GM21367 (cell line): ENCODE data around the gene MIDN.

Source experiments
- ATAC-seq: cut with Tn5 transposase; IDR thresholded peaks from one replicate; pipeline ENCODE4 v1.9.1; 2021; ENCODE audit not compliant: unreplicated experiment

The MIDN gene

DNA sequence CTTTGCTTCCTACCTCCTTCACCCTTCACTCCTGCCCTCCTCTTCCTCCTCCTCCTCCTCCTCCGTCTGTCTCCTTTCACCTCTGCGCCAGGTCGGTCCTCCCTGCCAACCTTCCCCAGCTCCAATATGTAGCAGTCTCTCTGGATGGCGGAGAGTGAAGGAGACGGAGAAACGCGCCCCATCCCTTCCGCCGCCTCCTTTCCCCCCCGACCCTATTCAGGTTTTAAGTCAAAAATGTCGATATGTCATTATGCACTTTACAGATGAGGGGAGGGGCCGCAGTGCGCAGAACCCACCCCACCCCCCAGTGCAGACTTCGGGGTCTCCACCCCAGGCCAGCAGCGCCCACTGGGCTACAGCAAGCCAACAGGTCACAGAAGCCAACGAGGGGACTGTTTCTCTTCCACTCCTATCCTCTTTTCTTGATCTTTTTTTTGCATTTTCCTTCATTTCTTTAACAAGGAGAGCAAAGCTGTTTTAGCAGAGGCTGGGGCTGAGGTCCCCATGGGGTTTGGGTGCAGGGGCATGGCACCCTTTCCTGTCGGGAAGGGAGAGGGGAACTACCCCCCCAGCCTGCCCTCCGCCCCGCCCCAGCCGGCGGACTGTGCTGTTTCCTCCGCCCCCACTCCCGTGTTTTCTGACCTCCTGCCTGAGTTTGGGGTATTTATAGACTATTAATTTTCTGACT is 9.2 kb downstream of the MIDN start:
- ATAC-seq, result no peak

DNA sequence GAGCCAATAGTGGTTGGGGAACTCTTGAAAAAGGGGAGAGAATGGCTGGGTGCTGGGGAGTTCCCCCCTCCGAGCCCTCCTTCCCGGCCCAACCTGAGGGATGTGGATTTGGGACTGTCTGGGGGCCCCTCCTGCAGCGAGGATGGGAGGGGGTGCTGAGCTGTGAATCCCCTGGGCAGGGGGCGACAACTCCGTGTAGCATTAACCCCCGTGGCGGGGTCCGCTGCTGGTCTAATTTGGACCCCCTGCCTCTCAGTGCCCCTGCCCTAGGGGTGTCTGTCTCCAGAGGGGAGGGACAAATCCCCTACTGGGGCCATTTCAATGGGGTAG is 9.7 kb downstream of the MIDN start:
- no peak for ATAC-seq

GRCh38 chr19:1258707-1259205 is 10.4 kb downstream of the MIDN start:
- no peak for ATAC-seq

GRCh38 chr19:1259206-1259875 is 11.0 kb downstream of the MIDN start:
- ATAC-seq, result no peak

DNA sequence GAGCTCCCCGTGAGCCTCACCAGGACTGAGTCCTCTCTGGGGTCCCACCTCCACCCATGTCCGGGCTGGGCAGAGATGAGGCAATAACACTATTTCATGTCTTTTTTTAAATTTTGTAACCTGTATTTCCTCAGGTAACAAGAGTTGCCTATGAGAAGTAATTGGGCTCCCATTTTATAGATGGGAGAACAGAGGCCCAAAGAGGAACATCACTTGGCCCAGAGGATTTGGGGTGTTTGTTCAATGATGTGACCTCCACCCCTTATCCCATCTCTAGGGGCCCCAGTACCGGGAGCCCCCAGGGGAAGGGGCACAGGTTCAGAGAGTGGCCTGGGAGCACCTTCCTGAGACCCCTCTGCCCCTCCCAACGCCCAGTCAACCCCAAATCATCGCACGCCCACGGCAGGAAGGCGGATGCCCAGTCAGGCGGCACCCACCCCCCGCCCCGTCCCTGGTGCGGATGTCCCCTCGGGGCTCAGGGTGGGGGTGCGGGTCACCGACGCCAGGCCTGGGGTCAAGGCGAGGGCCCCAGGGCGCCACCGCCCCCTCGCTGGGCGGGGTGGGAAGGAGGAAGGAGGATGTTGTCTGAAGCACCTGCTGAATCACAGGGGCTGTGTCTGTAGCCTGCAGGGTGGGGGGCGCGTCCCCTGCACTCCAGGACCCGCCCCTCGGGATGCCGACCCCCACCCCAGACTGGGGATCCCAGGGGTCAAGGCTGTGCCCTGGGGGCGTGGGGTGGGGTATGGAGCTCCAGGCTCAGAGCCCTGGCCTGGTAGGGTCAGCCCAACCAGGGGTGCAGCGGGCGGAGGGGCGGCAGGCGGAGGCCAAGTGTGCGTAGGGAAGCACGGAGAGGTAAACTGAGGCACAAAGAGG is 11.7 kb downstream of the MIDN start:
- ATAC-seq, result no peak

- ATAC-seq, result peak; percentile 39
Observed at GRCh38 chr19:1260749-1261537, 12.6 kb downstream of the MIDN start.

GRCh38 chr19:1261538-1261797 is 13.1 kb downstream of the MIDN start:
- ATAC-seq, result no peak

DNA sequence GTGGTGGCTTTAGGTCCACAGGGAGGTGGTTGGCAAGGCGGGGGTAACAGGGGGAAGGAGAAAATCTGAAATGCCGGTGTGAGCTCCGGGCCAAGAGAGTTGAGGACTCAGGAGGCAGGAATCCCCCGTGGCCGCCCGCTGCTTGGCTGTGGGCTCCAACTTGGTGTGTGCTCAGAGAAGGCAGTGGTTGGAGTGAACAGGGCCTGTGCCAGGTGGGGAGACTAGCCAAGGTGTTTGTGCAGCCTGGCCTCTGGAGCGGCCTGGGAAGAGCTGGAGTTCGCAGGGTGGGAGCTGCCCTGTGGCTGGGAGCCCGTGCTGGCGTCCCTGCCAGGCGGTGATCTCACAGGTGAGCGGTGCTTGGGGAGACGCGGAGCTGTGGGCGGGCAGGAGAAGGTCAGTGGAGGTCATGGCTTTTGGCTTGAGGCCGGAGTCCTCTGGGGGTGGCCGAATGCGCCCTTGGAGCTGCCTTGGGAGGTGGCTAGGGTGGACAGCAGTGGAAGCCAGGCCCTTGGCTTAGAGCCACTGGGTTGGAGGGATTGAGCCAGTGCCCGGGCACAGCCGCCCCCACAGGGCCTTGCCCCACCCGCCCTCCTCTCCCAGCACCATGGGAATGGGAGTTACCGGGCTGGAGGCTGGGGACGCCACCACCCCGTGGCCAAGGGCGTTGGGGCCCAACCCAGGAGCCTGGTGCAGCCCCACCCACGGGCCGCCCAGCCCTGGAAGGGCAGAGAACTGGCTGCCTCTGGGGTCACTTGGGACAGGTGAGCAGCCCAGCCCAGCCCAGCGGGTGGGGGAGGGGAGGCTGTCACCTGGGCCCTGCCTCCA is 13.6 kb downstream of the MIDN start:
- ATAC-seq, result no peak

DNA sequence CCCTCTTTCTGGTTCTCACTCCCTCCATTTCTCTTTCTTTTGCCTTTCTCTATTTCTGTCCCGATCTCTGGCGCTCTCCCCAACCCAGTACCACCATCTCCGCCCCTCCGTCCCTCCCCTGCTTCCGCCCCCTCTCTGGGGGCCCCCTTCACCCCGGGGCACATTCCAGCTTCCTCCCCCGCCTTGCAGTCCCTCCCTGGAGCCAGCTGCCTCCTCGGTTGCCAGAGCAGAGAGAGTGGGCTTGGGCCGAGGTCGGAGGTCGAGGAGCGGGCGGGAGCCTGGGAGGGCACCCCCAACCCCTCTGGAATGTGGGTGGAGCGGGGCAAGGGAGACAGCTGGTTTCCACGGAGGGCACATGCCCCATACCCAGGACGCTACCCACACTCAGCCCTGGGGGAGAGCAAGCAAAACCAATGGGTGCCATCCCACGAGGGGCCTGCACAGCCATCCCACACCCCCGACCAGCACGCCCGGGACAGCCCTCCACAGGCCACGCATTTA is 14.3 kb downstream of the MIDN start:
- no peak for ATAC-seq

GRCh38 chr19:1263188-1263587 is 14.8 kb downstream of the MIDN start:
- ATAC-seq, result no peak

DNA sequence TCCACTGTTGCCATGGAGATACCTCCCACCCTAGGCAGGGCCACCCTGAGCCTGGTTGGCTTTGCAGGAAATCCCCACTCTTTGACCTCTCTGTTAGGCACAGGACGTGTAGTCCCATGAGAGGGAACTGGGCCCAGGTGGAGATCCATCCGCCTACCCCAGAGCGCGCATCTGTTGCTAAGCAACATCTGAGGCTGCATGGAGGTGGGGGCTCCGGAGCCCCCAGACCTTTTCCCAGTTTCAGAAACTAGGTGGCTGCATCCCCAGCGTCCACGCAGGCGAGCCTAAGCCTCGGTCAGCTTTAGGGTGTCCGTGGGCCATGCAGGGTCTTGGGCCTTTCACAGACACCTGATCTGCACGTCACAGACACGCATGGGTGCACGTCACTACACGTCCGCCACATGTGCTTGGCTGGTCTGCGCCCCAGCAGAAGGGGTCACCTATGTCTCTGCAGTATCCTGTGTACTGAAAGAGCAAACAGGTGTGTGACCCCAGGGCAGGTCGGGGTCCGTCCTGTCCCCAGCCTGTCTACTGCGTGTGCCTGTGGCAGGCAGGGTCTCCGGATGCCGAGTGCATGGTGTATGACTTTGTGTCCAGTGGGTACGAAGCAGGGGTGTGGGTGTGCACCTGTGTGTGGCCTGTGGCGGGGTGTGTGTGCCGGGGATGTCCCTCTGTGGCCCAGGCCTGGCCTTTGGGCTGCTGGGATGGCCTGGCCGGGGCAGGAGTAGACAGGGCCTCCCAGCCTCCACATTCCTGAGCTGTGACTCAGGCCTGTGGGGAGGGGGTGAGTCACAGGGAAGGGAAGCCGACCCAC is 16.6 kb downstream of the MIDN start:
- no peak for ATAC-seq

DNA sequence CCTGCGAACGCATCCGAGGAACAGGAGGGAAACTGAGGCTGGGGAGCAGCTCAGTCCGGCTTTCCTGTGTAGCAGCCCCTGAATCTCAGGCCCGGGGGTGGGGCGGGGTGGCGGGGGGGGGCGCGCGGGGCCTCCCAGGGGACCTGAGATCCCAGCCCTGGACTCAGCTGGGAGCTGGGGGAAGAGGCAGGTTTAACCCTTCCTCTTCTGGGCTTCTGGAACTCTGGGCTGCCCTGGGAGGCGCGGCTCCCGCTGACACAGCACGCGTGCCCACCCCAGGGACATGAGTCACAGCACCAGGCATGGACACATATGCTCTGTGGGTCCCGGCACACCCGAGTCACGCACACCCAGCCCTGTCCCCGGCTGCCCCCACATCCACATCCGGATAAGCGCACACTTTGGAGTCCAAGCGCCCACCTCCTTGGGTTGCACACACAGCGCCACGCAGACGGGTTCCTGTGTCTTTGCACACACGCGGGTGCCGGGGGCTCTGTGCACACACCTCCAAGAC is 17.3 kb downstream of the MIDN start:
- no peak for ATAC-seq

DNA sequence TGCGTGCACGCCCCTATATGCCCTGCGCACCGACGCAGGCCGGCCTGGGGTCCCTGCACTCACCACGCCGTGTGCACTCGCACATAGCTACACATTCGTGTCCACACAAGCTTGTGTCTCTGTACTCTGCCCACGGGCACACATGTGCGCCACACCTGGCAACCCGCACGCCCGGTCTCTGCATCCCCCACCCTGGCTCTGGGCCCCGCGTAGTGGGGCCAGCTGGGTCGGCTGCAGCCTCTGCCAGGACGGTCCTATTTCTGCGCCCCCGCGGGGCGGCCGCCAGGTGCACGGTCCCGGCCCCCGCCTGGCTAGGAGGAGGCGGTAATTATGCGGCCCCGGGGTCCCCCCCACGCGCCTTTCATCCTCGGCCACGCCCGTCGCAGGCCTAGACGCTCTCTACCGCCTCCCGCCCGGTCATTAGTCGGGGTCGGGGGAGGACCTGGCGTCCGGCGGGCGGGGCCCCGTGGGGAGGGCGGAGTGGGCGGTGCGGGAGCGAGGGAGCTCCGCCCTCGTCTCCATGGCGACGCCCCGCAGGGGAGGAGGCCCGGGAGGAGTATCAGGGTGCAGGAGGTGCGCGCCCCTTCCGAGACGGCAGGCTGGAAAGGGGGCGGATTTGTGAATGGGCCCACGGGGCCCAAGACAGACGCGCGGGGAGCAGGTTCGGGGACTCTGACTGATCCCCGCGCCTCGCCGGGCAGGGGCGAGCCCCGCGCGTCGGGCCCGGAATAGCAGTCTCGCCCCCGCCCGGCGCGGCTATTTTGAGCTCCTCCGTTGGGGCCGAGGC is 17.9 kb downstream of the MIDN start:
- ATAC-seq, result no peak

- ATAC-seq, result no peak
Observed at GRCh38 chr19:1266916-1267476, 18.6 kb downstream of the MIDN start.

DNA sequence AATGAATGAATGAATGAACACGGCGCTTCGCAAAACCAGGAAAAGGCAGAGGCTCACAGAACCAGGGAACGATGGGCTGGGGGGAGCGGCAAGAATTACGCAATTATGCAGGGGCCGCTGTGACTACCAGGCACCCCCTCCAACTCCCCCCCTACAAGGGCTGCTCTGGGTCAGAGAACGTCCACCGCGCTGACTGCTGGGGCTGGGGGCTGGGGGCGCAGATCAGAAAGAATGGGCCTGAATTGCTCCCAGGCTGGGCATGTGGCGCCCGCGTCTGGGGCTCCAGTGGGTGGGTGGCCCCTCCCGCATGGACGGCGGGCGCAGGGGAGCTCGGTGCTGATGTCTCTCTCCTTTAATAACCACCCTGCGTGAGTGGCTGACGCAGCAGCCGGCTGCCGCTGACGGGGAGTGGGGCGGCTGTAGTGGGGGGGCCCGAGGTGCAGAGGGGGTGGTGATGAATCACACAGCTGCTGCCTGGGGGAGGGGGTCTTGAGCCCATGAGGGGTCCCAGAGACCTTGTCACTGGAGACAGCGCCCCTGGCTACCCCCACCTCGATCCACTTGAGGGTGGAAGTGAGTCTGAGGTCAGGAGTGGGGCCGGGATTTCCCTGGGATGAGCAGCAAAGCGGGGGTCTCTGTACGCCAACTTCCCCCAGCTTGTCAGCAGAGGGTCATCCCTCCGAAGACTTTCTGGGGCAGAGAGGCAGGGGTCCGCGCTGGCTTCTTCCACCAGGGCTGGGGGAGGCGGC is 19.3 kb downstream of the MIDN start:
- ATAC-seq, result no peak

GRCh38 chr19:1268226-1269064 is 20.1 kb downstream of the MIDN start:
- no peak for ATAC-seq
